HG03460 (cell line): ENCODE results near the gene NUP88.
"Not testable (repeated sequence)": the region's sequence is repeated elsewhere in the genome, so short reads cannot be mapped to it uniquely, and the experiment has no call there.

Source experiments
- ATAC-seq: cut with Tn5 transposase; IDR thresholded peaks from one replicate; pipeline ENCODE4 v1.9.1; 2021; ENCODE audit not compliant: unreplicated experiment

The NUP88 gene

DNA sequence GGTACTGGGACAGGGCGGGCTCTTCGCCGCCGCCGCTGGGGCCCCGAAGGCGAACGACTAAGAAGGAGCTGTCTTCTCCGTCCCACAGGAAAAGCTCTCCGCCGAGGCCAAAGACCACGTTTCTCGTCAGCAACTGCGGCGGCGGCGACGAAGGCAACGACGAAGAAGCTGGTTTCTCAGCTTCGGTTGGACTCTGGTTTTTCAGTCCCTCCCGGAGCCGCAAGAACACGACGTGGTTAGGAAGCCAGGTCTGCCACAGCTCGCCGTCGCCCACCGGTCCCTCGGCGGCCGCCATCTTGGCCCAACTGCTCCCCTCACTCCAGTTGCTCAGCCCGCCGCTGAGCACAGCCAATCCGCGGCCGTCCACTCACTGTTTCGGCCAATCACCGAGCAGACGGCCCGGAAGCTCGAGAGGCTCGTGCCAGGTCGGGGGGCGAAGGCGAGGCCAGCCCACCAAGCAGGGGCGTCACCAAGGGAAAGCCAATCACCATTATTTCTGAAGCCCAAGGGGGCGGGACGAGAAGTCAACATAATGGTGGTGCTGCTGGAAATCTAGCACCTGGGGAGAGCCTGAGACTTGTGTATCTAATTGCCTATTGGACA lies at the start of gene NUP88:
Gene NUP88 (minus strand): TSS at position 307 of the 603 bp plus-strand sequence. CDS start 12 bp downstream, at position 295.
- peak; percentile 83 for ATAC-seq

- no peak for ATAC-seq
Observed at GRCh38 chr17:5468075-5468473, 48.6 kb upstream of the NUP88 start.

GRCh38 chr17:5467416-5467815 lies 48.0 kb upstream of the NUP88 start:
- no peak for ATAC-seq

- no peak for ATAC-seq
Observed at GRCh38 chr17:5466295-5466694, 46.8 kb upstream of the NUP88 start.

DNA sequence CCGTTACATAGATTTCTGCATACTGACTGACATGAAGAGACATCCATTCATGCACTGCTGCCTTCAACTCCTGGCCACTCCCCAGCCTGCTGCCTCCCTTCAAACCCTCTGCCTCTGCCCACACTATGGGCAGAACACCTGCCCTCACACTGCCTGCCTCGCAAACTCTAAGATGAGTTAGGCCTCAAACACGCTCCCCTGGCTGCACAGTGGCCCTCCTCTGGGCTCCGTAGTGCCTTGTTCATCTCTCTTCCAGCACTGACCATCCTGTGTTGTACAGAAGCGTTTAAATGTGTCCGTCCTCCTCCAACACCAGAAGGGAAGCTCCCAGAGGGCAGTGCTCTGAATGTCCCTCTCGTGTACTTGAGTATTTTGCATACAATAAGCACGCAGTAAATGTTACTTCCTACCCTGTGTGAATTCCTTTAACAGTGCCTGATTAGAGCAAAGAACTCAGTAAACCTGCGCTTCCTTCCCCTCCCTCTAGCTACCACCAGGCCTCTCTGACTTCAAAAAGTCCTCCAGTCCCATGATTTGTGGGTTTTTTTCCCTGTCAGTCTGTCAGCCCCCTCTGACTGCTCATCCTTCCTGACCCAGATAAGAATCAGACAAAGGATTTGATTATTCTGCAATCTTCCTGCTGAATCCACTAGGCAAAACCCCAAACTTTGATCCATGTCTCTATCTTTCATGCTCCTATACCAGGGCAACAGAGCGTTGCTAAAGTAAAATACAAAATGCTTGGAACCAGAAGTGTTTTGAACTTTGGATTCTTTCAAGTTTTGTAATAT lies 45.5 kb upstream of the NUP88 start:
- no peak for ATAC-seq

DNA sequence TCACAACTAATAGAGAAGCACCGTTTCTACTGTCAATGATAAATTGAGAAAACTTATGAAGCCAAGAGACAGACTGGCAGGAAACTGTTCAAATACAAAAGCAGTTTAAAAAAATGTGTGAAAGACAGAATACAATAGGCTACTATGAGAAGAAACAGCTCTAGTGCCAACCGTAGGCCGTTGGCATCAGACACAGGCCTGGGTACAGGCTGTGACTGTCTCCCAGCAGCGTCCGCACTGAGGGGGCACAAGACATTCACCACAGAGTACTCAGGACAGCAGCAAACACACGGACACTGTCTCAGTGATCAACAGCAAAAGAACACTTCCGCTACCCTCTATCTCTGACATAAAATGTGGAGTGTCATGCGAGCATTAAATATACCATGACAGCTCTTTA lies 27.3 kb upstream of the NUP88 start:
- ATAC-seq, result no peak

GRCh38 chr17:5444209-5444608 lies 24.7 kb upstream of the NUP88 start:
- ATAC-seq, result no peak

- ATAC-seq, result no peak
Observed at GRCh38 chr17:5443728-5444127, 24.3 kb upstream of the NUP88 start.

DNA sequence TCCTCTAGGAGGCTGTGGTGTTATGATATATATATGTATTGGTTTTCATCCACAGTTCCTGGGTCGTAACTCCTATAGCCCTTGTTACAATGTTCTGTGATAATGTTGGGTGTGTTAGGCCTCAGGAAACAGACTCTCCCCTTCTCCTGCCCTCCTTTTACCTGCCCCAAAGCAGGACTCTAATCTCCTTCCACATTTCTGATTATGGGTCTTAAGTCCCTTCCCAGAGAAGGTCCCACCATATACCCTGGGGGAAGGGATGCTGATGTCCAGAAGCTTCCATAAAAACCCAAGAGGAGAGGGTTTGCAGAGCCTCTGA lies 19.9 kb upstream of the NUP88 start:
- no peak for ATAC-seq

DNA sequence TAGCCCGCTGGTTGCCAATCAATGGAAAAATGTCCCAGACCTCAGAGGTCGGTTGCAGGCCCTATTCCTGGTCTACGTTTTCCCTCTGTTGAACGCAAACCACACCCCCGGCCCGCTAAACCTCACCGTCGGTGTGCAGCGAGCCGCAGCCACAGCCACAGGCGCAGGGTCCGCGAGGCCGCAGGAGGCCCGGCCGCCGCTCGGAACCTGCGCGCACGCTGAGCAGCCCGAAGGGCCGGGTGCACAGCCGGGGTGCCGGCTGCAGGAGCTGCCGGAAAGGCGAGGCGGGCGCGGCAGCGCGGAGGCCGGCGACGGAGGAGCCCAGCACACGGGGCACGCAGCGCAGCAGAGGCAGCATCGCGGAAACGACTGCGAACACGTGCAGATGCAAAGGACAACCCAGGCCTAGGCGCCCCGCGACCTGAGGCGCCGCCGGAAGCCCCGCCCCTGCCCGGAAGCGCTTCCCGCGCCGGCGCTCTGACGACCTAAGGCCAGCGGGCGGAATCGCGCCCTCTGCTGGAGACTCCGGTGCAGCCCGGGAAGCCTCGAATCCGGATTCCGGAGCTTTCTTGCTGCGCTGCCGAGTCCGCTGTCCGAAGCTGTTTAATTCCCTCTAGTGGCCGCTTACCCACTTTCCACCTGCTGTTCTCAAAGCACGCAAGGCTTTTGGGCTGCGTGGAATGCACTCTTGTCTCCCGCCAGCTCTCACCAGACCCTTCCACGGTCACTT lies 19.4 kb upstream of the NUP88 start, which contains the start of gene C1QBP:
Gene C1QBP (minus strand): TSS at position 440 of the 730 bp plus-strand sequence. CDS start 82 bp downstream, at position 358.
- ATAC-seq, result peak; percentile 77

DNA sequence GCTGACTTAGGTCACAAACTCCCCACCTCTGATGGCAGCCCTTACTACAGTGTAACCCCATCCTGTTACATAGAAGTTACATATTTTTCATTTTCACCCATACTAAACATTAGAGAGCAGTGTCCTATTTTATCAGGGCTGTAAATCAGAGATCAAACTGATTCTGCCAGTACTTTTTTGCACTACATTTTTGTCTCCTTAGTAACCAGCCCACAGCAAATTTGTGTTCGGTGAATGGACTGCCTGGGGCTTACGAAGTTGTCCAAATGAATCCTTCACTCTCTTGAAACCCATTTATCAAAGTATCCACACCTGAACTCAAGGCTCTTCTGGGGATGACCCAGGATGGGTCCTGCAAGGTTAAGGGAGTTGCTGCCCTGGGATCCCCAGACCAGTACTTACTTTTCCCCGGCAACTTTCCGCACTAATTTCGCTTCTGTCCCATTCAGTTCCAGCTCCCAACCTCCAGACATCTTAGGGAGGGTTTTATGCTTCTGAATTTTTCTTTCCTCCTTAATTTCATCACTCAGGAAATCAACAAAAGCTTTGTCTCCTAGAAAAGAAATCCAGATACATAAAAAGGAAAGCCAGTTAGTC lies 18.4 kb upstream of the NUP88 start:
- ATAC-seq, result no peak

GRCh38 chr17:5435781-5436315 lies 16.4 kb upstream of the NUP88 start:
- ATAC-seq, result not testable (repeated sequence)

- no peak for ATAC-seq
Observed at GRCh38 chr17:5434984-5435383, 15.5 kb upstream of the NUP88 start.

- no peak for ATAC-seq
Observed at GRCh38 chr17:5431949-5432556, 12.6 kb upstream of the NUP88 start.

DNA sequence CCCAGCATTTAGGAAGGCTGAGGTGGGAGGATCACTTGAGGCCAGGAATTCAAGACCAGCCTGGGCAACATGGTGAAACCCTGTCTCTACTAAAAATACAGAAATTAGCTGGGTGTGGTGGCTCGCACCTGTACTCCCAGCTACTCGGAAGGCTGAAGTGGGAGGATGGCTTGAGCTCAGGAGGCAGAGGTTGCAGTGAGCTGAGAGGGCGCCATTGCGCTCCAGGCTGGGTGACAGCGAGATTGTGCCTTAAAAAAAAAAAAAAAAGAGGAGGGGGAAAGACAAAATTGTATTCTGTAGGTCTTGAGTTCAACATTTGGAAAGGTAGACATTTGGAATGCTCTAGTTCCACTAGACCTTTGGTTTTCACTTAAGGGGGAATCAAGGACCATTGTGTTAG lies 11.8 kb upstream of the NUP88 start:
- not testable (repeated sequence) for ATAC-seq

DNA sequence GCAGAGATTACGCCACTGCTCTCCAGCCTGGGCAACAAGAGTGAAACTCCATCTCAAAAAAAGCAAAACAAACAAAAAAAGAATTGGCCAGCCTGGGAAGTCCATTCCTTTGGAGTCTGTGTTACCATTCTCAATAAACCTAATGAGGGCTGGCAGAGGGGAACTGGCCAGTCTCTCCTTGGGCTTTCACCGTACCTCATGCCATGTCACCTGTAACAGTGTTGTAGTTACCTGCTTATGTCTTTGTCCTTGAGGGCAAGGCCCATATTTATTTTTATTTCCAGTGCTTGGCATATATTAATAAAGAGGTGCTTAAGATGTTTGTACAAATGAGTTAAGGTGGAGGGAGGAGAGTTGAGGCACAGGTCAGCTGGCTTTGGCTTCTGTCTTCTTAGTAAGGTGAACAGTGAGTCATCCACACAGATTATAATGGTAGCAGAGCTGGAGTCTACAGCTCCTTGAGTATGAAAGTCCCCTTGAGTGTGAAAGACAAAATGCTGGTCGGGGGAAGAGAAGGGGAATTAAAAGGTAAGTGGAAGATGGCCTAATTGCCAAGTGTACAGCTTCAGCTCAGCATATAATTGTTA lies 11.0 kb upstream of the NUP88 start:
- no peak for ATAC-seq

DNA sequence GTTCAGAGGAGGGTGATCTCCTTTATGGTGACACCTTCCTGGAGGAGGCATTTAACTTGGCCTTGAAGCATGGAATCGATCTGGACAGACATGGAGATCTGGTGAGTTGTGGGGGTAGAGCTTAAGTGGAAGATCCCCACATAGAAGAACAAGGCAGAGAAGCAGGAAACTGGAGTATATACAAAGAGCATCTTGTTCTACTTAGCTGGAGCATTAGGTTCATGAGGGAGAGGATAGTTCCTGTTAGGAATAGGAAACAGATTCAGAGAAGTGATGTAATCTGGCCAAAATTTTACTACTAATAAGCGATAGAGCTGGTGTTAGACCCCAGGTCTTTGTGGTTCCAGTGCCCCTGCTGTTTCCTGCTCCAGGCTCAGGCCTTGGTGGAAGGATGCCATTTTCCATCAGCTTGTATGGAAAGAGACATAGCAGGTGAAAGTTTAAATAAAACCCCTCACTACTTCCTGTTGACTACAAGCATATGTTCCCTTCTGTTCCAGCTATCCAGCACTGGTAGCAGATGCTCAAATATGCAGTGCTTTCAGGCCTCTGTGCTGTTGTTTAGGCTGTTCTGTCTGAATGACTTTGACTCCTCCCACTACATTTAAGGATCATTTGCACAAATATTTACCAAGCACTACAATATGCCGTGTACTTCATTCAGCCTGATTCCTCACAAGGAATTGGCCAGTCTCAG lies 9.9 kb upstream of the NUP88 start:
- no peak for ATAC-seq

GRCh38 chr17:5425826-5426225 lies 6.4 kb upstream of the NUP88 start:
- no peak for ATAC-seq

DNA sequence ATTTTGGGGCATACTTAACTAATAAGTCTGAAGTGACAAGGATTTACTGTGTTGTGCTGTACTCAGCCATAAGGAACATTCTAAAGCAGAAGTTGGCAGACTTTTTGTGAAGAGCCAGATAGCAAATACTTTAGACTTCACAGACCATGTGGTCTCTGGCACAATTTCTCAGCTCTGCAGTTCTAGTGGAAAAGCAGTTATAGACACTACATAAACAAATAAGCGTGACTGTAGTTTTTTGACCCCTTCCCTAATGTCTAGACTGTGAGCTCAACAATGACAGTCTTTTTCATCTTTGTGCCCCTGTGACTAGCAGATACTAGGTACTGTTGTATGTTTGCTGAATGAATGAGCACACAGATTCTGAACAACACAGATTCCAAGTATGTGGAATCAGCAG lies 5.4 kb upstream of the NUP88 start:
- no peak for ATAC-seq

DNA sequence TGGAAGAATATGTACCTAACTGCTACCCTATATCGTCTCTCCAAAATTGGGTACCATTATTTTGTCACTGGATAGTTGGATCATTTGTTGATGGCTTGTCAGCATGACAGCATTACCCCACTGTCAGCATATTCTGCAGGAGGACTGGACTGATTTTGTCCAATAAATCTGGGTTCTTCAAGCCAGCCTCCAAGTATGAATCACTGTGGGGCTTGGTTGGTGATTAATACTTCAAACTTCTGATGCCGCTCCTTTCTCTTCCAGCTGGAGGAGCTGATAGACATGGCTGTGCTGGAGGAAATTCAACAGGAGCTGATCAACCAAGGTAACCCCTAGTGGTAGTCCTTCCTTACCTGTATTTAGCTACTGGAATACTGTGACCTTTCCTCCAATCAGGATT lies 3.0 kb upstream of the NUP88 start:
- no peak for ATAC-seq
